ENCODE measurements around the gene USP40. TPM values are rescaled to one million over a fixed set of nuclear protein-coding genes. Genes with fewer than 3 reads are reported as not detected.
A peak's percentile ranks its signal among the peaks of the same experiment; 100 is the strongest.

USP40 gene
- polyA plus RNA-seq, 3 donors, result 4.0 to 13.5 (median 5.1) TPM

DNA sequence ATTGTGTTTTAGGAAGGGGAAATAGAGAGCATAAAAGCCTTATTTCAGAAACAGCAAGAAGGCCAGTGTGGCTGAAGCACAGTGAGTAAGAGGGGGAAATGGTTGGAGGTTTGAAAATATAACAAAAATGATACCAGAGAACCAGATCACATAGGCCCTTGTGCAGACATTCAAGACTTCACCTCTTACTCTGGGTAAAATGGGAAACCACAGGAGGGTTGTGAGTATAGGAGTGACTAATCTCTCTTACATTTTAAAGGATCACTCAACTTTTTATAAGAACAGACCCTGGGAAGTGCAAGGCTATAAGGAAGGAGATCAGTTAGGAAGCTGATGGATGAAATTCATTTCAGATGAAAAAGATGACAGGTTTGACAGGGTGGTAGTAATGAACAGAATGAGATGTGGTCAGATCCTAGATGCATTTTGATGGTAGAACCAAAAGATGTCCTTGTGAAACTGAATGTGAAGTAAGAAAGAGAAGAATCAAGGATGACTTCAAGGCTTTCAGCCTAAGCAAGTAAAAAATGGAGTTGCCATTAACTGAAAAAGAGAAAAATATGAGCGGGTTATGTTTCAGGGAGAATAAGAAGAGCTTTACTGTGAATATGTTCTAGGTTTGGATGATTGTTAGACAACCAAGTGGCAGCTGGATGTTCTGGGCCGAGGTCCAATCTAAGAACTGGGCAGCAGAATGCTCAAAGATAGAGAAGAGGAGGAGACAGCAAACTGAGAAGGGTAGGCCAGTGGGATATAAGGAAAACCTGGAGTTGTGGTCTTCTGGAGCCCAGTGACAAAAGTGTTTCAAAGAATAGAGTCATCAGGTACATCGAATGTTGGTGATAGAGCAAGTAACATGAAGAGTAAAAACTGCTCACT is 65.1 kb downstream of the USP40 start:
- Mint-ChIP-seq H3K27ac (peak overlapping the region in 1 of 7 donors; percentile 31), H3K9me3 (peaks cover 12 to 25% (median 18%) of the 10 kb centered on the region in 7 donors), H3K36me3 (peaks cover 55 to 62% of the 10 kb centered on the region in 2 donors), H3K4me3 (no peak overlapping the region), H3K4me1 (peaks cover 7% of the 10 kb centered on the region), H3K27me3 (ENCODE audit: low read depth in 3 of 3) (peaks cover 0 to 3% (median 0%) of the 10 kb centered on the region in 3 donors)
- Histone ChIP-seq H3K27me3 (ENCODE audit: control insufficient read depth in 2 of 2, insufficient read depth in 2 of 2, low read length in 2 of 2) (no peaks in the 10 kb centered on the region), H4K20me1 (ENCODE audit: insufficient read depth, low read length) (no peaks in the 10 kb centered on the region), H3K4me1 (ENCODE audit: control insufficient read depth in 1 of 2, insufficient read depth in 2 of 2, low read length in 2 of 2) (no peaks in the 10 kb centered on the region), H3K27ac (ENCODE audit: low read depth in 1 of 2, low read length in 2 of 2) (no peak overlapping the region), H3K4me3 (replicated peaks in 1 of 3; ENCODE audit: low read depth in 2 of 3, low read length in 3 of 3) (no peak overlapping the region), H3K4me2 (replicated peaks; ENCODE audit: extremely low read depth, low read length, poor library complexity, severe bottlenecking) (no peak overlapping the region), H3K9me3 (replicated peaks in 1 of 2; ENCODE audit: control insufficient read depth in 1 of 2, insufficient read depth in 1 of 2, low read length in 2 of 2) (peaks cover 5 to 18% of the 10 kb centered on the region in 2 donors), H2AFZ (ENCODE audit: insufficient read depth, low read depth, low read length, poor library complexity, severe bottlenecking) (no peak overlapping the region), H3K36me3 (replicated peaks in 1 of 2; ENCODE audit: control insufficient read depth in 1 of 2, insufficient read depth in 2 of 2, low read length in 2 of 2) (peaks cover 2 to 41% of the 10 kb centered on the region in 2 donors), H3K79me2 (ENCODE audit: insufficient read depth, low read length) (no peaks in the 10 kb centered on the region), H3K9ac (ENCODE audit: insufficient read depth, low read length, poor library complexity, severe bottlenecking) (no peak overlapping the region)
- intact Hi-C loops (cut with micrococcal nuclease), result no loop called here
- 94% methylated on average over 3 of the region's 3 CpGs for WGBS (ENCODE audit: insufficient coverage)
- TF ChIP-seq, protein P1, sequence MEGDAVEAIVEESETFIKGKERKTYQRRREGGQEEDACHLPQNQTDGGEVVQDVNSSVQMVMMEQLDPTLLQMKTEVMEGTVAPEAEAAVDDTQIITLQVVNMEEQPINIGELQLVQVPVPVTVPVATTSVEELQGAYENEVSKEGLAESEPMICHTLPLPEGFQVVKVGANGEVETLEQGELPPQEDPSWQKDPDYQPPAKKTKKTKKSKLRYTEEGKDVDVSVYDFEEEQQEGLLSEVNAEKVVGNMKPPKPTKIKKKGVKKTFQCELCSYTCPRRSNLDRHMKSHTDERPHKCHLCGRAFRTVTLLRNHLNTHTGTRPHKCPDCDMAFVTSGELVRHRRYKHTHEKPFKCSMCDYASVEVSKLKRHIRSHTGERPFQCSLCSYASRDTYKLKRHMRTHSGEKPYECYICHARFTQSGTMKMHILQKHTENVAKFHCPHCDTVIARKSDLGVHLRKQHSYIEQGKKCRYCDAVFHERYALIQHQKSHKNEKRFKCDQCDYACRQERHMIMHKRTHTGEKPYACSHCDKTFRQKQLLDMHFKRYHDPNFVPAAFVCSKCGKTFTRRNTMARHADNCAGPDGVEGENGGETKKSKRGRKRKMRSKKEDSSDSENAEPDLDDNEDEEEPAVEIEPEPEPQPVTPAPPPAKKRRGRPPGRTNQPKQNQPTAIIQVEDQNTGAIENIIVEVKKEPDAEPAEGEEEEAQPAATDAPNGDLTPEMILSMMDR (IDR thresholded peaks at IDR 0.05), result no peak
- no peak for DNase-seq

DNA sequence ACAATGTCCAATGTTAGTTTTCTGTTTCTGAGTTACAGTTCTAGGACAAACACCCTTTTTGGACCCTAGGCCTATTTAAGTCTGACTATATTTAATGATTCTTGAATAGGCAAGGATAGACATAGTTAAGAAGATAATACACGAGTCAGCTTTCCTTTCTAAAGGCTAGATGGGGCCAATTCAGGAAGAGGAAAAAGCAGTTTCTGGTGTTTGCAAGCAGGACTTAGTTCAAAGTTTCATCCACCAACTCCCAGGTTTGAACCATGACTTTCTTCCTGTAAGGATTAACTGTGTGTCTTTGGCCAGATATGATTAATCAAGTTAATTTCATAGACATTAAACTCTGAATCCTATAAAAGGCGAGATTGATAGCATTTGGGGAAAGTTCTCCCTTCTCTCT is 66.7 kb downstream of the USP40 start:
- TF ChIP-seq, protein P1 (IDR thresholded peaks at IDR 0.05), result no peak
- H3K4me3 ChIP-seq (replicated peaks in 1 of 3; ENCODE audit: low read depth in 2 of 3, low read length in 3 of 3), result no peak overlapping the region
- Mint-ChIP-seq H3K4me3 (no peak overlapping the region), H3K36me3 (peaks cover 54 to 57% of the 10 kb centered on the region in 2 donors), H3K27ac (no peak overlapping the region), H3K27me3 (ENCODE audit: low read depth in 3 of 3) (peaks cover 0 to 3% (median 0%) of the 10 kb centered on the region in 3 donors), H3K9me3 (peaks cover 12 to 25% (median 18%) of the 10 kb centered on the region in 7 donors), H3K4me1 (peaks cover 7% of the 10 kb centered on the region)
- DNase-seq, result no peak
- H3K27me3 ChIP-seq (ENCODE audit: control insufficient read depth in 2 of 2, insufficient read depth in 2 of 2, low read length in 2 of 2), result no peaks in the 10 kb centered on the region
- no peak overlapping the region for H3K4me2 ChIP-seq (replicated peaks; ENCODE audit: extremely low read depth, low read length, poor library complexity, severe bottlenecking)
- no peak overlapping the region for H2AFZ ChIP-seq (ENCODE audit: insufficient read depth, low read depth, low read length, poor library complexity, severe bottlenecking)
- H3K4me1 ChIP-seq (ENCODE audit: control insufficient read depth in 1 of 2, insufficient read depth in 2 of 2, low read length in 2 of 2), result no peaks in the 10 kb centered on the region
- no CpG with 5 or more reads among the region's 2 CpGs for WGBS (ENCODE audit: insufficient coverage)
- intact Hi-C loops (cut with micrococcal nuclease), result no loop called here
- H4K20me1 ChIP-seq (ENCODE audit: insufficient read depth, low read length), result no peaks in the 10 kb centered on the region
- peaks cover 5 to 51% of the 10 kb centered on the region in 2 donors for H3K36me3 ChIP-seq (replicated peaks in 1 of 2; ENCODE audit: control insufficient read depth in 1 of 2, insufficient read depth in 2 of 2, low read length in 2 of 2)
- peaks cover 5 to 18% of the 10 kb centered on the region in 2 donors for H3K9me3 ChIP-seq (replicated peaks in 1 of 2; ENCODE audit: control insufficient read depth in 1 of 2, insufficient read depth in 1 of 2, low read length in 2 of 2)
- no peaks in the 10 kb centered on the region for H3K79me2 ChIP-seq (ENCODE audit: insufficient read depth, low read length)
- H3K9ac ChIP-seq (ENCODE audit: insufficient read depth, low read length, poor library complexity, severe bottlenecking), result no peak overlapping the region
- no peak overlapping the region for H3K27ac ChIP-seq (ENCODE audit: low read depth in 1 of 2, low read length in 2 of 2)
